HEK293 (cell line): ENCODE measurements around the gene PHACTR1.

ENCODE experiments used
- CTCF ChIP-seq: fragments of 450-650 bp; formaldehyde crosslinking; IDR thresholded peaks from 2 replicates; pipeline ENCODE4 v1.5.1; 2016; ENCODE audit warnings: missing biosample characterization, missing genetic modification characterization
- ELK4 ChIP-seq: IDR thresholded peaks from 2 replicates; pipeline ENCODE4 v1.6.1; 2011; ENCODE audit warnings: mild to moderate bottlenecking, low read depth, low read length, borderline replicate concordance
- TCF7L2 ChIP-seq: IDR thresholded peaks from 2 replicates; pipeline ENCODE4 v1.6.1; 2011; ENCODE audit warnings: low read depth, mild to moderate bottlenecking, inconsistent platforms, low read length, moderate library complexity, borderline replicate concordance
- WT1 ChIP-seq: fragments of 450-650 bp; formaldehyde crosslinking; IDR thresholded peaks from 2 replicates; pipeline ENCODE4 v1.5.1; 2016; ENCODE audit warnings: missing biosample characterization, missing genetic modification characterization
- ZBTB26 ChIP-seq: fragments of 450-650 bp; formaldehyde crosslinking; optimal IDR thresholded peaks from 2 replicates; pipeline ENCODE3; 2016; ENCODE audit warnings: missing biosample characterization, mild to moderate bottlenecking, missing genetic modification characterization
- ZBTB7A ChIP-seq: fragments of 450-650 bp; formaldehyde crosslinking; IDR thresholded peaks from 2 replicates; pipeline ENCODE4 v1.5.1; 2016; ENCODE audit warnings: low read depth, missing biosample characterization, missing genetic modification characterization
- ZNF155 ChIP-seq: fragments of 450-650 bp; formaldehyde crosslinking; IDR thresholded peaks from 2 replicates; pipeline ENCODE4 v1.5.1; 2016; ENCODE audit warnings: missing biosample characterization, missing genetic modification characterization
- ZNF248 ChIP-seq: fragments of 450-650 bp; formaldehyde crosslinking; IDR thresholded peaks from 2 replicates; pipeline ENCODE4 v1.5.1; 2017; ENCODE audit warnings: missing biosample characterization, missing genetic modification characterization
- ZNF302 ChIP-seq: fragments of 450-650 bp; formaldehyde crosslinking; IDR thresholded peaks from 2 replicates; pipeline ENCODE4 v1.5.1; 2016; ENCODE audit warnings: missing biosample characterization, missing genetic modification characterization, low read depth
- ZNF335 ChIP-seq: fragments of 450-650 bp; formaldehyde crosslinking; conservative IDR thresholded peaks from 2 replicates; pipeline ENCODE4 v1.5.1; 2016; ENCODE audit warnings: missing biosample characterization, missing genetic modification characterization
- ZNF350 ChIP-seq: fragments of 450-650 bp; formaldehyde crosslinking; IDR thresholded peaks from 2 replicates; pipeline ENCODE4 v1.5.0; 2017; ENCODE audit warnings: missing biosample characterization, mild to moderate bottlenecking, missing genetic modification characterization
- ZNF530 ChIP-seq: fragments of 450-650 bp; formaldehyde crosslinking; IDR thresholded peaks from 2 replicates; pipeline ENCODE4 v1.5.1; 2016; ENCODE audit warnings: low read depth, missing biosample characterization, missing genetic modification characterization
- ZNF660 ChIP-seq: fragments of 450-650 bp; IDR thresholded peaks from 2 replicates; pipeline ENCODE4 v1.5.1; 2018; ENCODE audit warnings: missing biosample characterization, mild to moderate bottlenecking, missing genetic modification characterization
- ZNF747 ChIP-seq: fragments of 450-650 bp; formaldehyde crosslinking; IDR thresholded peaks from 2 replicates; pipeline ENCODE4 v1.5.1; 2016; ENCODE audit warnings: missing biosample characterization, missing genetic modification characterization

GRCh38 chr6:13328076-13328874 is 611.7 kb downstream of the PHACTR1 start, which contains the start of gene TBC1D7:
- TF ChIP-seq ELK4: no peak
- TF ChIP-seq CTCF (tag by site-specific recombination): peak; percentile 40; the same call in 1 of the 2 replicates
- peak; percentile 89 for TF ChIP-seq ZBTB26 (tag by site-specific recombination)
- TF ChIP-seq ZNF530 (tag by site-specific recombination): no peak
- no peak for TF ChIP-seq ZNF302 (tag by site-specific recombination)
- peak; percentile 46 for TF ChIP-seq WT1 (tag by site-specific recombination)
- TF ChIP-seq ZNF747 (tag by site-specific recombination): no peak
- no peak for TF ChIP-seq TCF7L2
- TF ChIP-seq ZNF350 (tag by site-specific recombination): no peak
- peak; percentile 92 for TF ChIP-seq ZNF335 (tag by site-specific recombination)
- TF ChIP-seq ZBTB7A (tag by site-specific recombination): no peak
- TF ChIP-seq ZNF660 (tag by site-specific recombination): peak; percentile 43
- no peak for TF ChIP-seq ZNF155 (tag by site-specific recombination)
- no peak for TF ChIP-seq ZNF248 (tag by site-specific recombination)
